Measurements from ENCODE around the gene CA12.

Gene CA12

GRCh38 chr15:63374686-63375520 lies 6.7 kb downstream of the CA12 start:
- DNase-seq (ENCODE audit: low read depth): no peak

DNA sequence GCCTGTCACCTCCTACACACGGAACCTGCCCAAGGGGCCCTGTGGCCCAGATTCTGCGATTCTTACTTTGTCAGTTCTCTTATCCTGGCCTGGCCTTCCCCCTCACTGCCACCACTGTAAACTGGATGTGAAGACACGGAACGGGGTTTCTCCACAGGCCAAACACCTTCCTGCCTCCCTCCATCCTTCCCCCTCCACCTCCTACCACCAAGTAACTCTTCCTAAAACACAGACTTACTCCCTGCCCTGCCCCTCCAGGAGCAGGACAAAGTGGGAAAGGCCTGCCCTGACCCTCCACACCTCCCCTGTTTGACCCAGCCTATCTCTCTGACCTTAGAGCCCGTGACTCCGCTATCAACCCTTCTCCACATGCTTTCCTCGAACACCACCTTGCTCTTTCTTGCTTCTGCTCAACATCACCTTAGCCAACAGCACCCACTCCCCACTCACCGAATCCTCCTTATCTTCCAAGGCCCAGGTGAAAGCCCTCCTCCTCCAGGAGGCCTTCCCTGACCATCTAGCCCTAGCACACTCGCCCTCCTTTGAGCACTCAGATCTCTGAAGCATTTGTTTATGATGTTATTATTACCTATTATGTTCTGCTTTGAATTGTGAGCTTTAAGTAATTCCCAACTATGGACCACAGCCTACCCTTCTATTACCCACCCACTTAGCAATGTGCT lies 7.6 kb downstream of the CA12 start:
- no peak for DNase-seq (ENCODE audit: low read depth)

GRCh38 chr15:63373330-63373729 lies 8.3 kb downstream of the CA12 start:
- no peak for DNase-seq (ENCODE audit: low read depth)

DNA sequence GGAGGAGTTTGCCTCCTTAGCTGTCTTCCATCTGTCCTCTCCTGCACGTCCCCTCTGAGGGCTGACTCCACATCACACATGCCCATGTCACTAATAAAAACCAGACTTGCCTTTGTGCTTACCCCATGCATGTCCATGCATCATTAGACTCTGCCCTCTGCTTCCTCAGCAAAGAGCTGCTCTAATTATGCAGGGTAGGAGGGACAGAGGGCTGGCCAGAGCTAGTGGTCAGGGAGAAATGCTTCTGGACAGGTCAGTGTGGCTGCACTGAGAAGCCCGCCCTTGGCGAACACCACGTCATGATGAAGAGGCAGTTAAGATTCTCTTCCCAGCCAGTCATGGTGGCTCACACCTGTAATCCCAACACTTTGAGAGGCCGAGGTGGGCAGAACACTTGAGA lies 8.9 kb downstream of the CA12 start:
- DNase-seq (ENCODE audit: low read depth): no peak

GRCh38 chr15:63372018-63372705 lies 9.5 kb downstream of the CA12 start:
- no peak for DNase-seq (ENCODE audit: low read depth)

DNA sequence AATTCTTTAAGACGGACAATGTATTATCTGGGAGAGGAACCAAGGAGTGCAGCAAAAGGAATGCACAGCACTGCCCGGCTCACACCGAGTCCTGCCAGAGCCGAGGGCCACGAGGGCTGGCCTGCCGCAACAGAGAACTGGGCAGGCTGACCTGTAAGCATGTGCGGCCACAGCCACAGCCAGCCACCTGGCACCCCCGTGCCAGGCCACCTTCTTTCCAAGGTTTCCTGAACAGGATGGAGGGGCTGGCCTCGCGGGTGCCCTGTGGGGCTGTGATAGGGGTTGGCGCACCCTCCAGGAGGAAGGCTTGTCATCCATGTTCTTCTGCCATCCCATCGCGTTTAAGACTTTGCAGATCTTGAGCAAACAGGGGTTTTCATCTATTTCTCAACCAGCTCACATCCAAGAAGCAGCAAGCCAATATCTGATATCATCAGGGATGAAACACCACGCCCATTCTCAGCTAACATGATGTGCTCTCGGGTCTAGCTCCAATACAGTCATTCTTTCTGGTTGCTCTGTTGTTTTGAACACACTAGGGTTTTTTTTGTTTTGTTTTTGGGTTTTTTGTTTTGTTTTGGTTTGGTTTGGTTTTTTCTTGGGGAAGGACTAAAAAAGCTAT lies 10.2 kb downstream of the CA12 start:
- no peak for DNase-seq (ENCODE audit: low read depth)

- DNase-seq (ENCODE audit: low read depth): no peak
These were observed 10.9 kb downstream of the CA12 start for GRCh38 chr15:63370764-63371163.

DNA sequence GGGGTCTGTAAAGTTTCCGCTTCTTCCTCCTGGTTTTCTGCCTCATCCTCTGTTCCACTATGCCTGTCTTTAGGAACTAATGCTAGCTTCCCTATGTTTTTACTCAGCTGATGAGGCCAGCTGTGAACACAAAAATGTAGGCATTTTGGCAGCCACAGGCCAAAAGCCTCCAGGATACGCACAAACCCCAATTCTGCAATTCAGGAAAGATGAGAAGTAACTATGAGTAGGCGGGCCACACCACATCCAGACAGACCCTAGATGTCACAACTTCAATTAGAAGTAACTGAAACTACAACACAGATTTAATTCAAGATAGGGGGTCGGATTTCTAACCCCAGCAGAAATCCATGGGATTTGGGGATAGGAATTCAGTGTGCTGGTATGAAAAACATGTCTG lies 11.9 kb downstream of the CA12 start:
- no peak for DNase-seq (ENCODE audit: low read depth)

- no peak for DNase-seq (ENCODE audit: low read depth)
These were observed 12.3 kb downstream of the CA12 start for GRCh38 chr15:63369296-63369695.

- DNase-seq (ENCODE audit: low read depth): no peak
These were observed 13.1 kb downstream of the CA12 start for GRCh38 chr15:63368503-63368902.

DNA sequence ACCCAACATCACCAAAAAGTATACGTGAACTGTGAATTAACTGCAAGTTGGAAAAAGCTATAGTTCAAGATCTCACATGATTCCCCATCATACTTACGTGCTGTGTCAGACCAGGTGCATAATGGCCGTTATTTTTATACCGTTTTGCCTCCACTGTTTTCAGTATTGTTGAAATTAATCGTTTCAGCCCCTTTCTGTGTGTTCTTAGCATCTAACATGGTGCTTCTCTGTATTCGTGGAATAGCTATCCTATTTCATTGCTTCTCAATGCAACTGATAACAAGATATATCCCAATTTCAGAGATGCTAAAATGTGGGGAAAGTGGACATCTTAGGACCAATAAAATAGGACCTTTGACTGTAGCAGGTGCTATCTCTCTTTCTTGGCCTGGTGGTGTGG lies 13.7 kb downstream of the CA12 start:
- no peak for DNase-seq (ENCODE audit: low read depth)

DNA sequence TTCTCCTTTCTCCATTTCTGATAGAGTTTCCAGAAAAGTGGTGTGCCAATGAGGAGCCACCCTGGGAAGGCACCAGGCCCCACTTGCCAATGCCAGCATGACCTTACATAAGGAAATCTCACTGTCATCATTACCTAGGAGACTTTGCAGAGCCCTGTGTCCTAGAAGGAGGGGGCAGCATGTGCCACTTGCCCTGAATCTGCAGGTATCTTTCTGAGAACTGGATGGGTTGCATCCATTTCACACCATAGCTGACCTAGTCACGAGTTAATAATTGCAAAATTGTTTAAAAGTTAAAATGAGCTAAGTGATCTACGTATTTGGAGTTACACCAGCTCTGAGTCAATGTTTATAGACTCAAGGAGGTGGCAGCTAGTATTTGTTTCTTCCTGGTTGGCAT lies 14.3 kb downstream of the CA12 start:
- no peak for DNase-seq (ENCODE audit: low read depth)

GRCh38 chr15:63366451-63366850 lies 15.2 kb downstream of the CA12 start:
- no peak for DNase-seq (ENCODE audit: low read depth)

DNA sequence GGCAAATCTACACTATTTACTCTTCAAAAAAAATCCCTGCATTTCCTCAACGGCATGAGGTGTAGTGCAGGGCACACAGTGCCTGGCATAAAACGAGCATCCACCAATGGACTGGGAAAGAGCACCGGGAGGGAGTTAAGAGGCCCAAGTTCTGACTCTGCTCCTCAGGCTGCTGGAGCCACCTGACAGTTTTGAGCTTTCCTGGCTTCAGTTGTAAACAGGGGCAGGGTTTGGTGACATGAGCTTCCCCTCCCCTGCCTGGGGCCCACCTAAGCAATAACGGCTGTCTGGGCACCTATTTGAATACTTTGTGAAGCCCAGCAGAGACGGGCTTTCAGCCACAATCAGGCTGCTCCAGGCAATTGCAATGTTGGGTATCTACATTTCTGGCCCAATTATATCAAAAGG lies 16.4 kb downstream of the CA12 start:
- no peak for DNase-seq (ENCODE audit: low read depth)

DNA sequence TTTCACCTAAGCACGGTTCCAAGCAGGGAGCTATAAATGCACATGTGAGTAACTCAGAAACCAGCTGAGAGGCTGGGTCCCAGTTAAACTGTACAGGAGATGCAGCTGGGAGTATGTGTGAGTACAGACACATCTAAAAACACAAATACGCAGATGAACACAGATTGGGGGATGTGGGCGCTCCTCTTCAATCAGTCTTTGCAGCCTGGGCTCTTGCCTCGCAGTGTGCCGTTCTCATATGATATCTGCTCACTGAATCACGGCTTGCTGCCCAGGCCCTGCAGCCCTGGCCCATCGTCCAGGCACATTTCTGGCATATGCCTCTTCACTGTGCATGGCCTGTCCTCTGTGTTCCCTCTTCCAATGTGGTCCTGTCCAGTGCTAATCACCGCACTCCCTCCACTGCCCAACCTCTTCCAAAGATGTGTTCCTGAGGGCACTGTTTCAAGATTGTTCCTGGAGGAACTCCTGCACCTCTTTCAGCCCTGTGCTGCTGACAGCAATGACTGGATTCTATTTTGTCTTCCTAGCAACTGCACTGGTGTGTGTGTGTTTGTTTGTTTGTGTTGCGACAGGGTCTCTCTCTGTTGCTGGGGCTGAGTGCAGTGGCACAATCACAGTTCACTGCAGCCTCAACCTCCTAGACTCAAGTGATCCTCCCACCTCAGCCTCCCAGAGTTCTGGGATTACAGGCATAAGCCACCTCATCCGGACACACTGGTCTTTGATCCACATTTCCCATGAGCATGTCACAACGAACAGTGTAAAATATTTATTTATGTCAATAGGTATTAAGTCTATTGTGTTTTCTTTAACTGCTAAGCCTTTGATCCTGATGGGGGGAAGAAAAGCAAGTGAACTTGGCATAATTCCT lies 17.0 kb downstream of the CA12 start:
- DNase-seq (ENCODE audit: low read depth): no peak

GRCh38 chr15:63363292-63363691 lies 18.4 kb downstream of the CA12 start:
- DNase-seq (ENCODE audit: low read depth): no peak

DNA sequence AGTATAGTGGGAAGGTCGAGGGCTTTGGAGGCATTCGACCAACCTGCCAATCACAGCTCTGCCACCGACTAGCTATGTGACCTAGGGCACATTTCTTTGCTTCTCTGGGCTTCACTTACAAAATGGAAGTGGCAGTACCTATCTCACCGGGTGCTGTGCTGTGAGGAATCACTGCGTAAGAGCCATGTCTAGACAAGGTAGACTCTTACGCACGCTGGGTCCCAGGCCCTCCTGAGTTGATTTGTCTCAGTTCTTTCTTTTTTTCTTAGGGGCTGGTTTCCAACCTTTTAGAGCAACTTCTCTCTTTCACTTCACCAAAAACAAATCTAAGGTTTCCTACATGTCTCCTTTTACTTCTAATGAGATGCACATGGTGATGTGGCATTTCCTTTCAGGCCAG lies 18.8 kb downstream of the CA12 start:
- DNase-seq (ENCODE audit: low read depth): no peak

DNA sequence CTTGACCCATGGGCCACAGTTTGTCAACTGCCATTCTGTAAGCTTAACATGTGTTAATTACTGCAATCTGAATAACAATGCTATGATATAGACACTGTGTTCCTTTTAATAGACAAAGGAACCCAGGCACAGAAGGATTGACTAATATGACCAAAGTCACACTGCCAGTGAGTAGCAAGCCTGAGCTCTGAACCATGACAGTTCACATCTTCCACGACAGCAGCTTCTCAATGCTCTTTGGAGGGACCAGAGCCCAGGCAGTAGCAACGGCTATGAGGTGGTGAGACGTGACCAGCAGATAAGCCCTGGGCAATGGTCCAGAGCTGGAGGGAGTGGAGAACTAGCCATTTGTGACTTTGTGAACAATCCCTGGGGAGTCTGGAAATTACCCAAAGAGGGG lies 19.4 kb downstream of the CA12 start:
- no peak for DNase-seq (ENCODE audit: low read depth)

DNA sequence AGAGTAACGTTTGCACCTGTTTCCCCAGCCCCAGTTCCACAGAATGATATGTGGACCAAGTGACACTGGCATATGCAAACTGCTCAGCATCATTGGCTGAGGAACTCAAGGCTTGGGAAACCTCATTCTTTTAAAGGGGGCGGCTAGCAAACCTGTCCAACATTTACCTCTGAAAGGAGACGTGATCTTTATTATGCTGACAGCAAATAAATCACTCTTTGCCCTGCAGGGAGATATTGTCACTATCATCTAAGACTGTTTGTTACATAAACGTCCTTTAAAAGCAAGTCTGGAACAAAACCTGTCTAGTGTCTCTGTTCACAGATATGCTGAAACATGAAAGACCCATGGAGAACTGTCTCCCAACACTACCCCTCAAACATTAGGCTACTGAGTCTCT lies 21.5 kb downstream of the CA12 start:
- DNase-seq (ENCODE audit: low read depth): no peak

DNA sequence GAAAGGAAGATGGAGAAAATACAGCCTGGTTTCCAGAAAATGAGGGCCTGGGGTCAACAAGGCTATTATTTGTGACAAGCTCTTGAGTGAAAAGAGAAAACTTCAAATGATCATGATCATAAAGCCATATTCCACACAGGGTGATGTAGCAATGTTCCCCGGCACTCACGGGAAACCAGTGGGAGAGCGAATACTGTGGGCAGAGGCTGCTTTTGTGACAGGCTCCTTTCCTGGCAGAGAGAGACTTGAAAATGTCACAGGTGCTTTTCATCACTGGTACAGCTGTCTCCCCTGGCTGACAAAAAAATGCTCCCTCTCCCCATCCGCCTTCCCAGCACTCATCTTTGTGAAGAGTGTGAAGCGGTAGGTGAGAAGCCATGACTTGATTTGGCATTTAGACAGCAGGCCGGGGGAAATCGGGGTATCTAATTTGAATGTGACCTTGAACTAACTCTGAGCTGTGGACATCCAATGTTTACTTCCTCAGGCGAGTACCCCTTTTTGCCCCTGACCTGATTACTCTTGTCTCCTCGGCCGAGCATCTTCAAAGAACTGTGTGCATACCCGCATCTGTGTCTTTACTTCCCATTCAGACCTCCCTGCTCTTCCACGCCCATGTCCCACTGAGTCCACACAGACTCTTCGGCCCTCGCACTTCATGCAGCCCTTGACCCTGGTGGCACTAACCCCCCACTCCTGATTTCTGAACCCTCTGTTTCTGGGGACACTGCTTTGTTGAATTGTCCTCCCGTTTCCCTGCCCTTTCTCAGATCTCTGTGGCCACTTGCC lies 23.2 kb downstream of the CA12 start:
- no peak for DNase-seq (ENCODE audit: low read depth)

- DNase-seq (ENCODE audit: low read depth): no peak
These were observed 23.9 kb downstream of the CA12 start for GRCh38 chr15:63357731-63358130.
